HAP-1 (cell line): ENCODE data around the gene PTRH1.

Experiments
- DNase-seq, 2 experiments: peaks; one replicate each; pipeline ENCODE4 v3.0.0-alpha.2; 2016 to 2020; ENCODE audit warnings: low spot score in 2 of 2
- H3K27me3 ChIP-seq: fragments of 250-450 bp; sonication (Bioruptor Pico); 2 replicates; pipeline ENCODE4 v1.5.1; 2020; ENCODE audit warnings: low read depth, mild to moderate bottlenecking, moderate library complexity
- H3K36me3 ChIP-seq: fragments of 250-450 bp; sonication (Bioruptor Pico); replicated peaks from 2 replicates; pipeline ENCODE4 v1.5.1; 2020; ENCODE audit warnings: mild to moderate bottlenecking
- H3K4me1 ChIP-seq: fragments of 250-450 bp; sonication (Bioruptor Pico); 2 replicates; pipeline ENCODE4 v1.5.1; 2020; ENCODE audit warnings: mild to moderate bottlenecking
- H3K4me3 ChIP-seq: fragments of 250-450 bp; sonication (Bioruptor Pico); 2 replicates; pipeline ENCODE4 v1.5.1; 2020; ENCODE audit warnings: mild to moderate bottlenecking, moderate library complexity
- H3K9me3 ChIP-seq: fragments of 250-450 bp; sonication (Bioruptor Pico); 2 replicates; pipeline ENCODE4 v1.5.1; 2020; ENCODE audit warnings: mild to moderate bottlenecking, moderate library complexity
- in situ Hi-C: fragments of 300-500 bp; cut with MboI; formaldehyde crosslinking; loops from 3 replicates; pipeline ENCODE4 v1.14.3; 2020; ENCODE audit warnings: low sequenced_read_pairs, inconsistent platforms, mixed read lengths

The PTRH1 gene

DNA sequence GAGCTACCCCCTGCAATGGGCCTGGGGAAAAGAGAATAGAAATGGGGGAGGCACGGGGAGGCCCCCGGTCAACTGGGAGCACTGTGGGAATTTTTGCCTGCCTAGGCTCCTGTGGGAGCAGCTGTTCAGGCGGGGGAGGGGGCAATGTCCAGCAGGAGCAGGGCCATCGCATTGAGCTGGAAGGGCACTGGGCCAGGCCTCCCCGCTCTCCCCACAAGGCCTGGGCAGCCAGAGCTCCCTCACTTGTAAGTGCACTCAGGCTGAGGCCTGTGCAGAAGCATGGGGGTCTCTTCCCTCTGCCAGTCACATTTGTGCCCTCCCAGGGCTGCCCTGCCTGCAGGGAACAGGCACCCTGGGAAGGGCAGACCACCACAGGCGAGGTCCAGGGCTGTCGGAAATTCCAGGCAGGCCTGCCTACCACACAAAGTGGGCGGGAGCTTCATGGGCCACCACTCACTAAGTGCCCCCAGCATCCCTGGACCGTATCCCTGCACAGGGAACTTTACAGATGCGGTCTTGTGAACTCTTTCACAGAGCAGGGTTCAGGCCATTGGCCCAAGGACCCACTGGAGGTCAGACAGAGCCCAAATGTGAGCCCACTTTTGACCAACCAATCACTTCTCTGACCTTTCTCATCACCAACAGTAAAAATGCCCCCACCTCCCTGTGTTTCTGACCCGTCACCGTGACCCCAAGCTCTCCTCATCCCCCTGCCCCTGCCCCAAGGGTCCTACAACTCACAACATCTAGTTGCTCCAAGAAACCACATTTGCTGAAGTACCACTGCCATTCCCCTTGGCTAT is 9.7 kb downstream of the PTRH1 start:
- in situ Hi-C loops = no loop called here
- no peaks in the 10 kb centered on the region for H3K36me3 ChIP-seq
- H3K27me3 ChIP-seq = no peaks in the 10 kb centered on the region
- DNase-seq = no peak
- no peaks in the 10 kb centered on the region for H3K9me3 ChIP-seq
- H3K4me1 ChIP-seq = no peaks in the 10 kb centered on the region
- no peak overlapping the region for H3K4me3 ChIP-seq

GRCh38 chr9:127703289-127703946 is 12.0 kb downstream of the PTRH1 start:
- in situ Hi-C loops = no loop called here
- no peak overlapping the region for H3K4me3 ChIP-seq
- H3K27me3 ChIP-seq = no peaks in the 10 kb centered on the region
- no peaks in the 10 kb centered on the region for H3K36me3 ChIP-seq
- H3K9me3 ChIP-seq = no peaks in the 10 kb centered on the region
- no peak for DNase-seq
- H3K4me1 ChIP-seq = no peaks in the 10 kb centered on the region

DNA sequence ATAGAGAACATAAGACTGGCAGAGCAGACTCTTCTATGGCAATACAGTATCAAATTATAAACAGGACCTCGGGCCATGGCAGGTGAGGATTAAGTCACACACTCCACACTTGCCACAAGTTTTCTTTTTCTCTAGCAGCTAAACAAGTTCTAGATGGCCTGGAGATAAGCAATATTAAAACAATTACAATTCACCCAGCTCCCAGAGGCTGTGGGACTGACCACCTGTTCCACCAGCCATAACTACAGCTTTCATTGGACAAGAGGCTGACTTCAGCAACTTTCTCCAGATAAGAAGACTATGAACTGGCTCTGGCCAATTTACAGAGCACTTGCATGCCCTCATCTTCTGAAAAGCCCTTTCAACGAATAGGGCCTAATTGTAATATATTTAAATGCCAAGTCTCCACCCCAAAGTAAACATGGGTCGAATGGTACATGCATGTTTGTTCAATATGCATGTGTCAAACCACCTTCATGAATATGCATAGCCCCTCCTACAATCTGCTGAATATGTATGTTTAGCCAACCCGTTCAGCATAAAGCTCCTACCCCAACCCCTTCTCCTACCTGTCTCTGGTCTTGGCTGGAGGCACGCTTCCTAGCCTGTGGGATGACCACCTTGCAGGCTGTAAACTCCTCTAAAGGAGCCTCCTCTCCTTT is 14.7 kb downstream of the PTRH1 start:
- Histone ChIP-seq H3K4me3 (no peak overlapping the region), H3K9me3 (no peaks in the 10 kb centered on the region), H3K36me3 (no peaks in the 10 kb centered on the region), H3K4me1 (no peaks in the 10 kb centered on the region), H3K27me3 (no peaks in the 10 kb centered on the region)
- DNase-seq = no peak
- in situ Hi-C loops = no loop called here

DNA sequence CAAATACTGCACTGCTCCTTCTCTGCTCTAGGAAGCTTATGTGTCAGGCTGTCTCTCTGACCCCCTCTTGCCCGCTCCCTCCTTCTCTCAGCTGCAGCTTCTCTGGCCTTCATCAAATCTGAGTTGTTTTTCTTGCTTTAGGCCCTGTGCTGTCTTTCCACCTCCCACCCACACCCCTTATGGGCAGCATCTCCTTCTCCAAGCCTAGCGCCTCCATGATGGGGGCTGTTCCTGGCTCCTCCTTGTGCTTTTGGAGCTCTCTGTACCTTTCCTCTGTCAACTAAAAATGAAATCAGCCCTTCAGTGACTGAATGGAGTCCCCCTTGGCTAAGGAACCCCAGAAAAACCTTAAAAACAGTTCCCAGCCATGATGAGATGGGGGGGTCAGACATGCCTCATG is 15.3 kb downstream of the PTRH1 start:
- Histone ChIP-seq H3K36me3 (no peaks in the 10 kb centered on the region), H3K27me3 (no peaks in the 10 kb centered on the region), H3K9me3 (no peaks in the 10 kb centered on the region), H3K4me1 (no peaks in the 10 kb centered on the region), H3K4me3 (no peak overlapping the region)
- no peak for DNase-seq
- in situ Hi-C loops = no loop called here

GRCh38 chr9:127698985-127699670 is 16.3 kb downstream of the PTRH1 start:
- peak in 1 of 2 experiments; percentile 45 for DNase-seq
- in situ Hi-C loops = no loop called here
- H3K27me3 ChIP-seq = no peaks in the 10 kb centered on the region
- no peaks in the 10 kb centered on the region for H3K36me3 ChIP-seq
- no peaks in the 10 kb centered on the region for H3K9me3 ChIP-seq
- H3K4me1 ChIP-seq = no peaks in the 10 kb centered on the region
- no peak overlapping the region for H3K4me3 ChIP-seq

GRCh38 chr9:127698386-127698785 is 17.1 kb downstream of the PTRH1 start:
- H3K9me3 ChIP-seq = no peaks in the 10 kb centered on the region
- H3K27me3 ChIP-seq = no peaks in the 10 kb centered on the region
- no peaks in the 10 kb centered on the region for H3K4me1 ChIP-seq
- no peak for DNase-seq
- H3K4me3 ChIP-seq = no peak overlapping the region
- H3K36me3 ChIP-seq = no peaks in the 10 kb centered on the region
- in situ Hi-C loops = no loop called here

DNA sequence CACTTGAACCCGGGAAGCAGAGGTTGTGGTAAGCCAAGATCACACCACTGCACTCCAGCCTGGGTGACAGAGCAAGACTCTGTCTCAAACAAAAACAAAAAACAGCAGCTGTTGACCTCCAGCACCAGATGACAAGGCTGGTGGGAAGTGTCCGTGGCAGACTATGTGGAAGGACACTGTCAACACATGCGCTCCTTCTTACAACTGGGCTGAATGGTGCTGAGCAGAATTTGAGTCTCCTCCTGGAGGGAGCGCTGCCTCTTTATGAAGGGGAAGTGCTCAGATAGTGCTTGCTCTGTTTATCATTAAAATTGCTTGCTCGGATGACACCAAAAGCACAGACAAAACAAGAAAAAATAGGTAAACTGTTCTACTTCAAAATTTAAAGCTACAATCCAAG is 17.9 kb downstream of the PTRH1 start:
- in situ Hi-C loops = no loop called here
- no peaks in the 10 kb centered on the region for H3K36me3 ChIP-seq
- no peak for DNase-seq
- H3K27me3 ChIP-seq = no peaks in the 10 kb centered on the region
- H3K4me3 ChIP-seq = no peak overlapping the region
- H3K4me1 ChIP-seq = no peaks in the 10 kb centered on the region
- no peaks in the 10 kb centered on the region for H3K9me3 ChIP-seq

DNA sequence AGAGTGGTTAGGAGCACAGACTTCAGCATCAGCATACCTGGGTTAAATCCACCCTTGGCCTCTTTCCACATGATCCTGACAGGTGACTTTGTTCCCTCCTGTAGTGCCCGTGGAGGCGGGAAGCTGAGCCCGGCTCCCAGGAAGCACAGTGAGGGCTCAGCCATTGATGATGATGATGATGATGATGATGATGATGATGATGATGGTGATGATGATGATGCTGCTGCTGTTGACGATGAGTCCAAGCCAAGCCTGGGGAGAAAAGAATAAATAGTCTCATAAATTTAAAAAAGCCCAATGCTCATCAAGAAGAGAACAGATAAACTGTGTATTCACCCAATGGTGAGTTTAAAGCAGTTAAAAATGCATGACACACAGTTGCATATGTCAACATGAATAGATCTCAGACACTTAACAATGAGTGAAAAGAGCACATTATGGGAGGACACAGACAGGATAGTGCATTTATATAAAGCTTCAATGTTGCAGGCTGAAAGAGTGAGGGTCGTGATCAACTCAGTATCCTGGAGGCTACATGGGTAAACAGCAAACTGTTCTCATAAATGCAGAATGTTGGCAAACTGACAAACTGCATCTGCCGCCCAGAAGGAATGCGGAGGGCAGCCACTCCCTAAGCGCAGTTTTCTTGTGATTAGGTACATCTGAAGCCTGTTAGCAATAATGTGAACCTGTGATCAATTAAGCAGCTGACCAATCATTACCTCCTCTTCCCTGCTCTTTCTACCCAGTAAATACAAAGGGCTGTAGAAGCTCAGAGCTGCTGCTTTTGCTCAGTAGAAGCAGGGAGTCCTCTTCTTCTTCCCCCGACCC is 20.4 kb downstream of the PTRH1 start:
- in situ Hi-C loops = no loop called here
- H3K9me3 ChIP-seq = no peaks in the 10 kb centered on the region
- no peaks in the 10 kb centered on the region for H3K36me3 ChIP-seq
- no peak overlapping the region for H3K4me3 ChIP-seq
- no peaks in the 10 kb centered on the region for H3K4me1 ChIP-seq
- no peaks in the 10 kb centered on the region for H3K27me3 ChIP-seq
- no peak for DNase-seq

DNA sequence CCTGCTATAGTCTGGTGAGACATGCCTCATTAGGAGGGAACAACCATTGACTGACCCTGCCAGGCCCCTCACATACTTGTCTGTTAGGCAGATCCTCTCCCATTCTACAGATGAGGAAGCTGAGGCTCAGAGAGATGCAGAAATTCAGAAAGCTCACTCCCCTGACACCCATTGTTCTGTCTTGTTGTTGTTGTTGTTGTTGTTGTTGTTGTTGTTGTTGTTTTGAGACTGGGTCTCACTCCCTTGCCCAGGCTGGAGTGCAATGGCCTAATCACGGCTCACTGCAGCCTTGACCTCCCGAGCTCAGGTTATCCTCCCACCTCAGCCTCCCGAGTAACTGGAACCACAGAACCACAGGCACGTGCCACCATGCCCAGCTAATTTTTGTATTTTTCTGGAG is 21.8 kb downstream of the PTRH1 start:
- no peaks in the 10 kb centered on the region; the same call in 1 of the 2 replicates for H3K36me3 ChIP-seq
- H3K27me3 ChIP-seq = no peaks in the 10 kb centered on the region
- no peaks in the 10 kb centered on the region for H3K4me1 ChIP-seq
- H3K4me3 ChIP-seq = no peak overlapping the region
- in situ Hi-C loops = no loop called here
- DNase-seq = no peak
- no peaks in the 10 kb centered on the region for H3K9me3 ChIP-seq

DNA sequence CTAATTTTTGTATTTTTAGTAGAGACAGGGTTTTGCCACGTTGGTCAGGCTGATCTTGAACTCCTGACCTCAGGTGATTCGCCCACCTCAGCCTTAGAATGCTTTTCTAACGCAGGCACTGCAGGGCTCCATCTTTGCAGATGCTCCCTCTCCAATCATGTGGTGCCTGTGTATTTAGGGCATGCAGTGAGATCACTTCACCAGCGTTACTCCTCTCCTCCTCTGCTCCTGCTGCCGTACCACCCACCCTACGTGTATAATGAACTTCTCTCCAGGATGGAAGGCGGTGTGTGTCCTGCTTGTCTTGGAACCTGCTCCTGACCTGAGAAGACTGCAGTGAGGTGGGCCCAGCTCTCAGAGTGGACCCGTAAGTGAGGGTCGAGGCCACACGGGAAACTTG is 22.3 kb downstream of the PTRH1 start:
- no peak for DNase-seq
- H3K4me3 ChIP-seq = no peak overlapping the region
- H3K27me3 ChIP-seq = no peaks in the 10 kb centered on the region
- H3K4me1 ChIP-seq = no peaks in the 10 kb centered on the region
- no peaks in the 10 kb centered on the region; the same call in 1 of the 2 replicates for H3K36me3 ChIP-seq
- in situ Hi-C loops = no loop called here
- no peaks in the 10 kb centered on the region for H3K9me3 ChIP-seq

- DNase-seq = no peak
- H3K4me3 ChIP-seq = no peak overlapping the region
- in situ Hi-C loops = no loop called here
- no peaks in the 10 kb centered on the region for H3K27me3 ChIP-seq
- H3K4me1 ChIP-seq = no peaks in the 10 kb centered on the region
- H3K36me3 ChIP-seq = no peaks in the 10 kb centered on the region; the same call in 1 of the 2 replicates
- H3K9me3 ChIP-seq = no peaks in the 10 kb centered on the region
Measured at GRCh38 chr9:127692071-127692470, 23.4 kb downstream of the PTRH1 start.

- in situ Hi-C loops = no loop called here
- Histone ChIP-seq H3K9me3 (no peaks in the 10 kb centered on the region), H3K4me1 (no peaks in the 10 kb centered on the region), H3K27me3 (no peaks in the 10 kb centered on the region), H3K4me3 (no peak overlapping the region), H3K36me3 (no peaks in the 10 kb centered on the region; the same call in 1 of the 2 replicates)
- DNase-seq = no peak
Measured at GRCh38 chr9:127690735-127691134, 24.7 kb downstream of the PTRH1 start.

- DNase-seq = no peak
- Histone ChIP-seq H3K36me3 (no peaks in the 10 kb centered on the region; the same call in 1 of the 2 replicates), H3K9me3 (no peaks in the 10 kb centered on the region), H3K4me3 (no peak overlapping the region), H3K27me3 (no peaks in the 10 kb centered on the region), H3K4me1 (no peaks in the 10 kb centered on the region)
- in situ Hi-C loops = no loop called here
Measured at GRCh38 chr9:127689329-127690000, 26.0 kb downstream of the PTRH1 start.
